Measurements from ENCODE around the gene DCAF12L1.

DCAF12L1 gene

GRCh38 chrX:126552313-126553022 lies at the start of gene DCAF12L1:
Gene DCAF12L1, minus strand, starts transcription at chrX:126552814. Its CDS starts 206 bp downstream, at chrX:126552608.
- ATAC-seq, result no peak

- no peak for ATAC-seq
Measured at GRCh38 chrX:126580877-126581276, 28.3 kb upstream of the DCAF12L1 start.

- no peak for ATAC-seq
Measured at GRCh38 chrX:126575911-126576310, 23.3 kb upstream of the DCAF12L1 start.

GRCh38 chrX:126557151-126557550 lies 4.5 kb upstream of the DCAF12L1 start:
- ATAC-seq, result no peak

GRCh38 chrX:126551725-126552312 lies 795 bp downstream of the DCAF12L1 start:
- ATAC-seq, result no peak

- ATAC-seq, result no peak
Measured at GRCh38 chrX:126551306-126551705, 1.3 kb downstream of the DCAF12L1 start.

- ATAC-seq, result no peak
Measured at GRCh38 chrX:126550816-126551215, 1.8 kb downstream of the DCAF12L1 start.

- ATAC-seq, result no peak
Measured at GRCh38 chrX:126509923-126510322, 42.7 kb downstream of the DCAF12L1 start.
